HCT116 (cell line): ENCODE measurements around the gene PPTC7. TPM values are rescaled to one million over a fixed set of nuclear protein-coding genes. Genes with fewer than 3 reads are reported as not detected.

Source experiments
- ATAC-seq: fragments of 200-7000 bp; cut with Tn5 transposase; 2 replicates; pipeline ENCODE4 v1.9.1; 2020; ENCODE audit warnings: mild to moderate bottlenecking, moderate library complexity
- BruUV-seq: library from RNA; stranded (reverse); fragments of 400-500 nt; replicated peaks from 2 replicates; lab custom pipeline; 2021; lab: Mats Ljungman, UMichigan
- CTCF ChIA-PET: fragments of 300-600 bp; sonication (Branson Sonifier 250); formaldehyde crosslinking; loops from one replicate; lab custom pipeline; 2021; ENCODE audit warnings: antibody characterized with exemption; lab: Charles Lee
- POLR2A ChIA-PET: fragments of 300-600, 350-600 bp; sonication (Branson Sonifier 250); formaldehyde crosslinking; loops from one replicate; lab custom pipeline; 2021; ENCODE audit warnings: antibody characterized with exemption; lab: Charles Lee
- RAD21 ChIA-PET, 2 experiments: fragments of 300-600 bp; sonication (Branson Sonifier 250); formaldehyde crosslinking; loops; one replicate each; lab custom pipeline; 2023; ENCODE audit warnings: low total read pairs in 2 of 2; ENCODE audit not compliant: uncharacterized antibody in 2 of 2, unreplicated experiment in 2 of 2, low non-redundant PET in 1 of 2; lab: Charles Lee
- DNase-seq: peaks from one replicate; pipeline ENCODE4 v3.0.0-alpha.2; 2010; ENCODE audit warnings: low read depth, low spot score
- H2AFZ ChIP-seq: fragments of 200-600 bp; shearing (Covaris generic), sonication (generic); 2 replicates; pipeline ENCODE4 v1.6.1; 2017; ENCODE audit warnings: low read depth, mixed run types, mixed read lengths, antibody characterized with exemption, low read length; ENCODE audit not compliant: poor library complexity, severe bottlenecking
- H3K27ac ChIP-seq: 2 replicates; pipeline ENCODE4 v1.5.1; 2012; ENCODE audit warnings: low read depth, low read length
- H3K27me3 ChIP-seq: fragments of 200-600 bp; sonication (generic); 2 replicates; pipeline ENCODE4 v1.6.1; 2016; ENCODE audit warnings: mixed run types, low read length, mixed read lengths; ENCODE audit not compliant: insufficient read depth
- H3K36me3 ChIP-seq, 2 experiments: fragments of 200-500 bp in 1 of 2; fragments of 200-600 bp in 1 of 2; sonication (Bioruptor generic) in 1 of 2; sonication (generic) in 1 of 2; 2 replicates each; pipeline versions ENCODE4 v1.5.1 to v1.6.1; 2014 to 2016; ENCODE audit warnings: low read length in 2 of 2, inconsistent platforms in 1 of 2, mixed read lengths in 1 of 2, mixed run types in 1 of 2; ENCODE audit not compliant: insufficient read depth in 2 of 2, control insufficient read depth in 1 of 2
- H3K4me1 ChIP-seq, 2 experiments: fragments of 200-600 bp in 1 of 2; sonication (generic) in 1 of 2; 2 replicates each; pipeline versions ENCODE4 v1.5.1 to v1.6.1; 2012 to 2017; ENCODE audit warnings: low read length in 2 of 2, inconsistent platforms in 1 of 2, mild to moderate bottlenecking in 1 of 2, mixed read lengths in 1 of 2, mixed run types in 1 of 2, moderate library complexity in 1 of 2; ENCODE audit not compliant: insufficient read depth in 2 of 2, control insufficient read depth in 1 of 2
- H3K4me2 ChIP-seq: fragments of 200-600 bp; sonication (generic); 2 replicates; pipeline ENCODE4 v1.6.1; 2017; ENCODE audit warnings: mixed run types, low read length, mixed read lengths
- H3K4me3 ChIP-seq, 2 experiments: fragments of 200-600 bp in 1 of 2; sonication (generic) in 1 of 2; replicated peaks in 1 of 2; 2 replicates each; pipeline ENCODE4 v1.5.1; 2011 to 2016; ENCODE audit warnings: low read length in 2 of 2, control low read depth in 1 of 2, low read depth in 1 of 2, mild to moderate bottlenecking in 1 of 2, mixed read lengths in 1 of 2, mixed run types in 1 of 2
- H3K79me2 ChIP-seq: fragments of 200-600 bp; sonication (generic); 2 replicates; pipeline ENCODE4 v1.6.1; 2017; ENCODE audit warnings: mild to moderate bottlenecking, mixed run types, low read length, moderate library complexity, mixed read lengths; ENCODE audit not compliant: insufficient read depth
- H3K9ac ChIP-seq: fragments of 200-600 bp; sonication (generic); 2 replicates; pipeline ENCODE4 v1.6.1; 2016; ENCODE audit warnings: low read length, mixed read lengths
- H3K9me2 ChIP-seq: fragments of 200-600 bp; sonication (generic), shearing (Covaris generic); 2 replicates; pipeline ENCODE4 v1.6.1; 2017; ENCODE audit warnings: mixed run types, mild to moderate bottlenecking, moderate library complexity; ENCODE audit not compliant: insufficient read depth
- H3K9me3 ChIP-seq, 2 experiments: fragments of 200-500 bp in 1 of 2; fragments of 200-600 bp in 1 of 2; sonication (Bioruptor generic) in 1 of 2; sonication (generic) in 1 of 2; 2 replicates each; pipeline ENCODE4 v1.6.1; 2014 to 2017; ENCODE audit warnings: low read length in 2 of 2, mixed read lengths in 2 of 2, inconsistent platforms in 1 of 2, low read depth in 1 of 2, mild to moderate bottlenecking in 1 of 2, mixed run types in 1 of 2, moderate library complexity in 1 of 2; ENCODE audit not compliant: control insufficient read depth in 1 of 2, insufficient read depth in 1 of 2
- H4K20me1 ChIP-seq: fragments of 200-600 bp; sonication (generic), shearing (Covaris generic); 2 replicates; pipeline ENCODE4 v1.6.1; 2017; ENCODE audit warnings: mixed run types, mild to moderate bottlenecking, moderate library complexity; ENCODE audit not compliant: insufficient read depth
- CBX3 ChIP-seq: IDR thresholded peaks from 2 replicates; pipeline ENCODE4 v1.6.1; 2012; ENCODE audit warnings: low read depth
- CTCF ChIP-seq, 3 experiments: fragments of 200-600 bp in 1 of 3; sonication (generic) in 1 of 3; IDR thresholded peaks in 2 of 3; conservative IDR thresholded peaks in 1 of 3; 2 replicates each; pipeline ENCODE4 v1.5.1; 2012 to 2017; ENCODE audit warnings: low read depth in 2 of 3, low read length in 2 of 3, antibody characterized with exemption in 1 of 3, borderline replicate concordance in 1 of 3, control low read depth in 1 of 3, mild to moderate bottlenecking in 1 of 3, mixed read lengths in 1 of 3, mixed run types in 1 of 3, moderate library complexity in 1 of 3; ENCODE audit not compliant: insufficient read depth in 1 of 3
- EGR1 ChIP-seq: IDR thresholded peaks from 2 replicates; pipeline ENCODE4 v1.6.1; 2012; ENCODE audit warnings: low read depth
- EZH2 ChIP-seq: fragments of 200-600 bp; sonication (generic); IDR thresholded peaks from 2 replicates; pipeline ENCODE4 v1.6.1; 2017; ENCODE audit warnings: antibody characterized with exemption, mixed run types
- JUND ChIP-seq: IDR thresholded peaks from 2 replicates; pipeline ENCODE4 v1.6.1; 2012
- POLR2A ChIP-seq: IDR thresholded peaks from 2 replicates; pipeline ENCODE4 v1.7.0; 2011; ENCODE audit warnings: borderline replicate concordance; ENCODE audit not compliant: insufficient read depth, insufficient read length; ENCODE audit errors: extremely low read depth
- RAD21 ChIP-seq: IDR thresholded peaks from 2 replicates; pipeline ENCODE4 v1.6.1; 2012; ENCODE audit warnings: low read depth, mild to moderate bottlenecking
- REST ChIP-seq: IDR thresholded peaks from 2 replicates; pipeline ENCODE4 v1.6.1; 2012; ENCODE audit warnings: low read depth
- SP1 ChIP-seq: IDR thresholded peaks from 2 replicates; pipeline ENCODE4 v1.6.1; 2012; ENCODE audit warnings: low read depth
- SRF ChIP-seq: IDR thresholded peaks from 2 replicates; pipeline ENCODE4 v1.6.1; 2012; ENCODE audit warnings: low read depth
- YY1 ChIP-seq: IDR thresholded peaks from 2 replicates; pipeline ENCODE4 v1.6.1; 2011; ENCODE audit warnings: low read length, low read depth, moderate library complexity, mild to moderate bottlenecking; ENCODE audit not compliant: insufficient replicate concordance; ENCODE audit errors: extremely low read depth
- ZBTB33 ChIP-seq: IDR thresholded peaks from 2 replicates; pipeline ENCODE4 v1.6.1; 2011; ENCODE audit warnings: mild to moderate bottlenecking, low read length, moderate library complexity; ENCODE audit not compliant: insufficient replicate concordance; ENCODE audit errors: extremely low read depth
- ZNF274 ChIP-seq: fragments of 200-500 bp; sonication (Bioruptor generic); IDR thresholded peaks from 2 replicates; pipeline ENCODE4 v1.6.1; 2014; ENCODE audit warnings: mild to moderate bottlenecking, low read depth, low read length, inconsistent platforms
- intact Hi-C: fragments of 100-400 bp; cut with micrococcal nuclease; formaldehyde crosslinking; loops from 2 replicates; pipeline ENCODE4 v1.10.0; 2022
- total RNA-seq: library from RNA; stranded (reverse); gene quantifications from one replicate; pipeline ENCODE4 v1.2.1, GENCODE V29; 2021; ENCODE audit not compliant: unreplicated experiment

Gene PPTC7
- total RNA-seq, 1 experiment from 2014 or later = 25.2 TPM

GRCh38 chr12:110566993-110567392 lies 16.1 kb downstream of the PPTC7 start:
- Histone ChIP-seq H3K27ac (no peak overlapping the region), H3K4me2 (no peak overlapping the region), H2AFZ (no peak overlapping the region), H3K9ac (no peak overlapping the region), H3K36me3 (peaks cover 0 to 3% of the 10 kb centered on the region in 2 experiments; a peak in 2 of 4 replicates), H3K4me1 (peaks cover 2 to 38% of the 10 kb centered on the region in 2 experiments; a peak in 2 of 4 replicates), H3K27me3 (no peaks in the 10 kb centered on the region), H3K9me3 (peaks cover 5 to 8% of the 10 kb centered on the region in 2 experiments; a peak in 2 of 4 replicates), H4K20me1 (peaks cover 6% of the 10 kb centered on the region; the same call in 1 of the 2 replicates), H3K9me2 (no peaks in the 10 kb centered on the region), H3K4me3 (no peak overlapping the region), H3K79me2 (peaks cover 86% of the 10 kb centered on the region)
- ChIA-PET POLR2A (interaction anchor here (1.4 kb wide), 1 partner anchor 9 kb away, joined by 5 read pairs; no protein-coding TSS in a partner anchor), RAD21 (no interaction called here), CTCF (no interaction called here)
- no TSS peak for BruUV-seq
- DNase-seq = no peak
- TF ChIP-seq YY1 (no peak), ZNF274 (no peak), EZH2 (no peak), CTCF (IDR thresholded peaks at IDR 0.05 in 2 of 3, conservative IDR thresholded peaks at IDR 0.05 in 1 of 3; ENCODE audit: borderline replicate concordance in 1 of 3, insufficient read depth in 1 of 3, low read depth in 2 of 3, low read length in 2 of 3) (no peak), ZBTB33 (no peak), SRF (no peak), POLR2A (no peak), EGR1 (no peak), CBX3 (no peak), JUND (no peak), REST (no peak), SP1 (no peak), RAD21 (no peak)
- no peak for ATAC-seq
- intact Hi-C loops = no loop called here
